GM19467 (cell line): ENCODE results near the gene GIPC3.

Source experiments
- ATAC-seq: cut with Tn5 transposase; IDR thresholded peaks from one replicate; pipeline ENCODE4 v1.9.1; 2021; ENCODE audit warnings: mild to moderate bottlenecking, moderate library complexity; ENCODE audit not compliant: unreplicated experiment

The GIPC3 gene

GRCh38 chr19:3604227-3604986 lies 19.1 kb downstream of the GIPC3 start:
- ATAC-seq = no peak

GRCh38 chr19:3604987-3605343 lies 19.7 kb downstream of the GIPC3 start:
- no peak for ATAC-seq

- ATAC-seq = no peak
These were observed 20.1 kb downstream of the GIPC3 start for GRCh38 chr19:3605361-3605760.

- ATAC-seq = no peak
These were observed 20.5 kb downstream of the GIPC3 start for GRCh38 chr19:3605770-3606169.

- no peak for ATAC-seq
These were observed 21.0 kb downstream of the GIPC3 start for GRCh38 chr19:3606174-3606689.

GRCh38 chr19:3606690-3607289 lies 21.5 kb downstream of the GIPC3 start, which contains the start of gene TBXA2R:
Gene TBXA2R, minus strand, starts transcription at chr19:3606875. Its CDS starts 6,241 bp downstream, at chr19:3600634.
- ATAC-seq = no peak

GRCh38 chr19:3607303-3608078 lies 22.2 kb downstream of the GIPC3 start:
- ATAC-seq = no peak

GRCh38 chr19:3608079-3608641 lies 22.9 kb downstream of the GIPC3 start:
- no peak for ATAC-seq

GRCh38 chr19:3608750-3609322 lies 23.6 kb downstream of the GIPC3 start:
- no peak for ATAC-seq

- no peak for ATAC-seq
These were observed 24.8 kb downstream of the GIPC3 start for GRCh38 chr19:3609779-3610719.

- no peak for ATAC-seq
These were observed 25.8 kb downstream of the GIPC3 start for GRCh38 chr19:3610745-3611717.

- no peak for ATAC-seq
These were observed 26.6 kb downstream of the GIPC3 start for GRCh38 chr19:3611841-3612240.

GRCh38 chr19:3612330-3612729 lies 27.1 kb downstream of the GIPC3 start:
- ATAC-seq = no peak

- ATAC-seq = no peak
These were observed 27.8 kb downstream of the GIPC3 start for GRCh38 chr19:3612901-3613741.

- ATAC-seq = no peak
These were observed 28.8 kb downstream of the GIPC3 start for GRCh38 chr19:3613818-3614661.

- no peak for ATAC-seq
These were observed 29.7 kb downstream of the GIPC3 start for GRCh38 chr19:3614858-3615505.
